HepG2 (cell line): ENCODE results near the gene CHN2. TPM values are rescaled to one million over a fixed set of nuclear protein-coding genes. Genes with fewer than 3 reads are reported as not detected.

Experiments used
- ATAC-seq: fragments of 200-7000 bp; cut with Tn5 transposase; 3 replicates; pipeline ENCODE4 v1.9.1; 2020; ENCODE audit warnings: mild to moderate bottlenecking, moderate library complexity
- BruUV-seq: library from RNA; stranded (reverse); fragments of 400-500 nt; replicated peaks from 2 replicates; lab custom pipeline; 2021; lab: Mats Ljungman, UMichigan
- CTCF ChIA-PET: fragments of 300-600 bp; formaldehyde crosslinking; extraction: SDS; loops from one replicate; lab custom pipeline; 2021; ENCODE audit warnings: low total read pairs, inconsistent platforms, low intra/inter-chr PET ratio; lab: Yijun Ruan, JAX
- POLR2A ChIA-PET: fragments of 350-600 bp; sonication (Branson Sonifier 250); formaldehyde crosslinking; loops from one replicate; lab custom pipeline; 2020; ENCODE audit warnings: antibody characterized with exemption, inconsistent platforms; lab: Yijun Ruan, JAX
- DNase-seq: peaks from one replicate; pipeline ENCODE4 v3.0.0-alpha.2; 2015; ENCODE audit warnings: low spot score
- FAIRE-seq: peaks from 3 replicates; lab custom pipeline; 2011; peaks lifted over from hg19 to GRCh38; lab: Jason Lieb, UNC
- H2AFZ ChIP-seq: one replicate; pipeline ENCODE4 v1.6.1; 2011; ENCODE audit warnings: low read length, inconsistent platforms
- H3K27ac ChIP-seq: fragments of 300-600 bp; 3 replicates; pipeline ENCODE4 v1.8.0; 2011; ENCODE audit warnings: mixed run types, mild to moderate bottlenecking, mixed read lengths, low read length, inconsistent platforms; ENCODE audit not compliant: insufficient read depth; ENCODE audit errors: extremely low read length
- H3K27me3 ChIP-seq, 2 experiments: fragments of 200-600 bp in 1 of 2; 2 replicates in 1 of 2; 3 replicates in 1 of 2; pipeline versions ENCODE4 v1.6.0 to v1.8.0; 2011; ENCODE audit warnings: low read length in 2 of 2, mild to moderate bottlenecking in 2 of 2, moderate library complexity in 2 of 2, inconsistent platforms in 1 of 2; ENCODE audit not compliant: insufficient read depth in 2 of 2, control insufficient read depth in 1 of 2
- H3K36me3 ChIP-seq, 2 experiments: fragments of 200-600 bp in 1 of 2; replicated peaks in 1 of 2; 2 replicates in 1 of 2; 3 replicates in 1 of 2; pipeline versions ENCODE4 v1.5.1 to v1.8.0; 2011; ENCODE audit warnings: low read length in 2 of 2, inconsistent platforms in 1 of 2; ENCODE audit not compliant: insufficient read depth in 2 of 2, control insufficient read depth in 1 of 2
- H3K4me1 ChIP-seq: 2 replicates; pipeline ENCODE4 v1.5.1; 2012; ENCODE audit warnings: low read length, inconsistent platforms; ENCODE audit not compliant: insufficient read depth
- H3K4me2 ChIP-seq: 2 replicates; pipeline ENCODE4 v1.6.0; 2011; ENCODE audit warnings: low read depth, low read length, inconsistent platforms
- H3K4me3 ChIP-seq, 3 experiments: fragments of 200-600 bp in 1 of 3; sonication (generic), shearing (Covaris generic) in 1 of 3; replicated peaks in 1 of 3; 2 replicates each; pipeline ENCODE4 v1.5.1; 2011 to 2016; ENCODE audit warnings: low read length in 3 of 3, inconsistent platforms in 2 of 3, low read depth in 2 of 3, mild to moderate bottlenecking in 2 of 3, control low read depth in 1 of 3, mixed read lengths in 1 of 3; ENCODE audit not compliant: insufficient read depth in 1 of 3
- H3K79me2 ChIP-seq: one replicate; pipeline ENCODE4 v1.6.1; 2011; ENCODE audit warnings: low read length, inconsistent platforms; ENCODE audit not compliant: insufficient read depth
- H3K9ac ChIP-seq: 2 replicates; pipeline ENCODE4 v1.6.0; 2011; ENCODE audit warnings: mild to moderate bottlenecking, low read depth, low read length, inconsistent platforms; ENCODE audit not compliant: insufficient read depth
- H3K9me3 ChIP-seq: 2 replicates; pipeline ENCODE4 v1.5.1; 2012; ENCODE audit warnings: mild to moderate bottlenecking, low read length
- H4K20me1 ChIP-seq: 2 replicates; pipeline ENCODE4 v1.6.0; 2011; ENCODE audit warnings: inconsistent platforms, mild to moderate bottlenecking, low read length, moderate library complexity; ENCODE audit not compliant: insufficient read depth
- GLI4 ChIP-seq: sonication (generic); formaldehyde crosslinking; IDR thresholded peaks from 2 replicates; pipeline ENCODE4 v1.5.1; 2020; ENCODE audit warnings: missing genetic modification reagents, mild to moderate bottlenecking, moderate library complexity, borderline replicate concordance
- KLF15 ChIP-seq: sonication (generic); formaldehyde crosslinking; IDR thresholded peaks from 2 replicates; pipeline ENCODE4 v1.8.1; 2023; ENCODE audit warnings: borderline replicate concordance, mild to moderate bottlenecking, inconsistent platforms, missing genetic modification reagents, mixed read lengths
- NFIC ChIP-seq: IDR thresholded peaks from 2 replicates; pipeline ENCODE4 v1.6.1; 2012; ENCODE audit warnings: mild to moderate bottlenecking, low read length, inconsistent platforms
- NR2F1 ChIP-seq, 2 experiments: fragments of 450-650 bp in 1 of 2; formaldehyde crosslinking in 1 of 2; IDR thresholded peaks; 2 replicates each; pipeline versions ENCODE4 v1.5.0 to v1.6.1; 2016 to 2020; ENCODE audit warnings: mild to moderate bottlenecking in 1 of 2, missing compliant biosample characterization in 1 of 2, missing genetic modification reagents in 1 of 2, moderate library complexity in 1 of 2
- SMAD1 ChIP-seq: sonication (generic); formaldehyde crosslinking; IDR thresholded peaks from 2 replicates; pipeline ENCODE4 v1.4.0; 2020; ENCODE audit warnings: missing genetic modification reagents, low read depth, mild to moderate bottlenecking, borderline replicate concordance
- SMC3 ChIP-seq: IDR thresholded peaks from 2 replicates; pipeline ENCODE4 v1.6.1; 2011; ENCODE audit warnings: low read length, improper control_type of control experiment
- ZFP36L1 ChIP-seq: sonication (generic); formaldehyde crosslinking; IDR thresholded peaks from 2 replicates; pipeline ENCODE4 v1.8.0; 2022; ENCODE audit warnings: mild to moderate bottlenecking, missing genetic modification reagents, moderate library complexity
- ZNF180 ChIP-seq: sonication (generic); formaldehyde crosslinking; IDR thresholded peaks from 2 replicates; pipeline ENCODE4 v1.4.0; 2020; ENCODE audit warnings: low read depth, missing genetic modification reagents, borderline replicate concordance
- ZNF318 ChIP-seq: sonication (generic); formaldehyde crosslinking; IDR thresholded peaks from 2 replicates; pipeline ENCODE4 v1.4.0; 2020; ENCODE audit warnings: mild to moderate bottlenecking, missing genetic modification reagents
- ZNF776 ChIP-seq: sonication (generic); formaldehyde crosslinking; IDR thresholded peaks from 2 replicates; pipeline ENCODE4 v1.4.0; 2020; ENCODE audit warnings: mild to moderate bottlenecking, missing genetic modification reagents
- WGBS: methylation state at CpG from one replicate; pipeline ENCODE4 v1.1.6; 2017; ENCODE audit warnings: low lambda C conversion rate; 5-methylcytosine and 5-hydroxymethylcytosine counted together
- in situ Hi-C: cut with HindIII; loops from 2 replicates; pipeline ENCODE4 v1.10.0; 2017; ENCODE audit warnings: low pct_unique_long_range_greater_than_20kb; ENCODE audit not compliant: extremely low pct_ligation_motif_present
- intact Hi-C: fragments of 100-400 bp; cut with micrococcal nuclease; formaldehyde crosslinking; loops from one replicate; pipeline ENCODE4 v1.10.0; 2022; ENCODE audit not compliant: unreplicated experiment
- polyA plus RNA-seq, 8 experiments: library from polyadenylated mRNA; depleted of rRNA in 3 of 8; stranded (reverse) in 7 of 8; unstranded in 1 of 8; fragments of >200 nt; fragmentation: Illumina TruSeq in 4 of 8; extraction: Trizol in 4 of 8; gene quantifications; 2 replicates each; pipeline versions ENCODE4 v1.2.1 to v1.2.3, GENCODE V29; 2011 to 2016; ENCODE audit warnings: low read depth in 4 of 8, missing spikeins in 1 of 8, mixed read lengths in 1 of 8; ENCODE audit not compliant: insufficient read depth in 1 of 8
- total RNA-seq, 5 experiments: library from RNA; depleted of rRNA; stranded (reverse); fragments of >200 nt; fragmentation: Illumina TruSeq; extraction: Trizol; gene quantifications; 2 replicates each; pipeline ENCODE4 v1.2.3, GENCODE V29; 2016; ENCODE audit warnings: low read depth in 1 of 5
- TF ChIP-seq, protein P1 (sequence below): sonication (generic); formaldehyde crosslinking; IDR thresholded peaks from 2 replicates; pipeline ENCODE4 v1.5.1; 2020; ENCODE audit warnings: mild to moderate bottlenecking, moderate library complexity, missing genetic modification reagents

CHN2 gene
- total and polyA plus RNA-seq, 2 of the 13 experiments (the other 11 are each of a cell fraction or from before 2014, with no cell fraction given): 23.5 to 30.5 TPM

DNA sequence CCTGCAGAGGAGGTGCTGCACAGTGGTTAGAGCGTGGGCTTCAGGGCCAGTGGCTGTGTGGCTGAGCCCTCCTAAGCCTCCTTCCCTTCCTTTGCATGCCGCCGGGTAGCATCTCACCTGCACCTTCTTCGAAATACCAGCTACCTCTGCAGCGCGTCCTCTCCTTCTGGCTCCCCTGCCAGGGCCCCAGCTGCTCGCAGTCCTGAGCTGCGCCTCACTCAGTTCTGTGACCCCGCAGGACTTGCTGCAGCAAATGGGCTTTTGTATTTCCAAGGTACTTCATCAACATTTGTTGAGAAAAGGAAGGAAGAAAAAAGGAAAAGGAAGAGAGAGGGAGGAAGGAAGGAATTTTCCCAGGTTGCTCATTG, 222.3 kb downstream of the CHN2 start (continued):
- TF ChIP-seq ZNF318: no peak
- TF ChIP-seq SMAD1 (CRISPR knock-in tag): no peak
- TF ChIP-seq NR2F1 (CRISPR knock-in tag; IDR thresholded peaks at IDR 0.05): no peak
- no peak for TF ChIP-seq ZFP36L1 (CRISPR knock-in tag)

- no peak overlapping the region for H2AFZ ChIP-seq
- ChIA-PET POLR2A (no interaction called here), CTCF (no interaction called here)
- ATAC-seq (no peak), DNase-seq (no peak), FAIRE-seq (no peak)
- H3K4me1 ChIP-seq: peaks cover 11% of the 10 kb centered on the region
- BruUV-seq: no TSS peak
- intact Hi-C loops (no loop called here), in situ Hi-C loops (no loop called here)
- no peaks in the 10 kb centered on the region for H3K79me2 ChIP-seq
- H4K20me1 ChIP-seq: no peaks in the 10 kb centered on the region
- TF ChIP-seq ZNF180 (no peak), SMC3 (no peak), KLF15 (no peak), ZNF776 (CRISPR knock-in tag) (no peak), NFIC (no peak), GLI4 (CRISPR knock-in tag) (no peak)
- TF ChIP-seq, protein P1, sequence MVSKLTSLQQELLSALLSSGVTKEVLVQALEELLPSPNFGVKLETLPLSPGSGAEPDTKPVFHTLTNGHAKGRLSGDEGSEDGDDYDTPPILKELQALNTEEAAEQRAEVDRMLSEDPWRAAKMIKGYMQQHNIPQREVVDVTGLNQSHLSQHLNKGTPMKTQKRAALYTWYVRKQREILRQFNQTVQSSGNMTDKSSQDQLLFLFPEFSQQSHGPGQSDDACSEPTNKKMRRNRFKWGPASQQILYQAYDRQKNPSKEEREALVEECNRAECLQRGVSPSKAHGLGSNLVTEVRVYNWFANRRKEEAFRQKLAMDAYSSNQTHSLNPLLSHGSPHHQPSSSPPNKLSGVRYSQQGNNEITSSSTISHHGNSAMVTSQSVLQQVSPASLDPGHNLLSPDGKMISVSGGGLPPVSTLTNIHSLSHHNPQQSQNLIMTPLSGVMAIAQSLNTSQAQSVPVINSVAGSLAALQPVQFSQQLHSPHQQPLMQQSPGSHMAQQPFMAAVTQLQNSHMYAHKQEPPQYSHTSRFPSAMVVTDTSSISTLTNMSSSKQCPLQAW (CRISPR knock-in tag): no peak
- no peak overlapping the region for H3K27ac ChIP-seq
- no peak overlapping the region for H3K4me2 ChIP-seq
- H3K36me3 ChIP-seq: peaks cover 0 to 7% of the 10 kb centered on the region in 2 experiments; a peak in 1 of 5 replicates
- H3K9ac ChIP-seq: no peak overlapping the region
- H3K27me3 ChIP-seq: no peaks in the 10 kb centered on the region
- H3K4me3 ChIP-seq: no peak overlapping the region
- WGBS: 97% methylated on average over 12 of the region's 12 CpGs
- no peaks in the 10 kb centered on the region for H3K9me3 ChIP-seq
These were observed 223.5 kb downstream of the CHN2 start for GRCh38 chr7:29418056-29418455.
